GM12878 (cell line): ENCODE data around the gene SFT2D2. TPM values are rescaled to one million over a fixed set of nuclear protein-coding genes. Genes with fewer than 3 reads are reported as not detected.

Experiments
- ATAC-seq: fragments of 200-7000 bp; cut with Tn5 transposase; 3 replicates; pipeline ENCODE4 v1.9.1; 2020; ENCODE audit warnings: mild to moderate bottlenecking, moderate library complexity
- BruUV-seq: library from RNA; stranded (reverse); fragments of 400-500 nt; replicated peaks from 2 replicates; lab custom pipeline; 2021; lab: Mats Ljungman, UMichigan
- CTCF ChIA-PET: fragments of 300-600 bp; sonication (Branson Sonifier 250); formaldehyde crosslinking; extraction: SDS; loops from one replicate; lab custom pipeline; 2021; ENCODE audit warnings: inconsistent platforms; lab: Yijun Ruan, JAX
- POLR2A ChIA-PET: fragments of 350-600 bp; formaldehyde crosslinking; extraction: SDS; loops from one replicate; lab custom pipeline; 2021; ENCODE audit warnings: inconsistent platforms; lab: Charles Lee
- RAD21 ChIA-PET: fragments of 300-600 bp; sonication (Branson Sonifier 250); formaldehyde crosslinking; loops from one replicate; lab custom pipeline; 2023; ENCODE audit warnings: antibody characterized with exemption; ENCODE audit not compliant: unreplicated experiment; lab: Charles Lee
- SMC1A ChIA-PET: fragments of 300-600 bp; sonication (Branson Sonifier 250); formaldehyde crosslinking; loops from one replicate; lab custom pipeline; 2023; ENCODE audit not compliant: unreplicated experiment, uncharacterized antibody; lab: Charles Lee
- DNase-seq: peaks from one replicate; pipeline ENCODE4 v3.0.0-alpha.2; 2011; ENCODE audit warnings: low read depth, low spot score
- FAIRE-seq: peaks from 3 replicates; lab custom pipeline; 2011; peaks lifted over from hg19 to GRCh38; lab: Jason Lieb, UNC
- H2AFZ ChIP-seq: 2 replicates; pipeline ENCODE4 v1.6.0; 2011; ENCODE audit warnings: low read depth, low read length, control low read depth; ENCODE audit not compliant: control insufficient read depth
- H3K27ac ChIP-seq: 2 replicates; pipeline ENCODE4 v1.5.1; 2011; ENCODE audit warnings: control low read depth; ENCODE audit not compliant: control insufficient read depth, insufficient read depth
- H3K27me3 ChIP-seq, 2 experiments: replicated peaks in 1 of 2; 2 replicates each; pipeline versions ENCODE4 v1.6.0 to v1.6.1; 2011; ENCODE audit warnings: low read length in 1 of 2; ENCODE audit not compliant: control insufficient read depth in 2 of 2, insufficient read depth in 2 of 2
- H3K36me3 ChIP-seq, 2 experiments: 2 replicates each; pipeline ENCODE4 v1.5.1; 2011; ENCODE audit warnings: low read length in 1 of 2; ENCODE audit not compliant: control insufficient read depth in 2 of 2, insufficient read depth in 2 of 2
- H3K4me1 ChIP-seq: 2 replicates; pipeline ENCODE4 v1.6.1; 2011; ENCODE audit warnings: mild to moderate bottlenecking, low read length, moderate library complexity, mixed read lengths; ENCODE audit not compliant: control insufficient read depth, insufficient read depth
- H3K4me2 ChIP-seq: 2 replicates; pipeline ENCODE4 v1.6.0; 2011; ENCODE audit warnings: control low read depth; ENCODE audit not compliant: control insufficient read depth, insufficient read depth
- H3K4me3 ChIP-seq: fragments of 200-600 bp; sonication (generic); 2 replicates; pipeline ENCODE4 v1.5.1; 2016
- H3K79me2 ChIP-seq: 2 replicates; pipeline ENCODE4 v1.6.0; 2011; ENCODE audit warnings: low read length; ENCODE audit not compliant: control insufficient read depth, insufficient read depth
- H3K9ac ChIP-seq: 2 replicates; pipeline ENCODE4 v1.8.0; 2011; ENCODE audit warnings: low read length, control low read depth, mixed read lengths; ENCODE audit not compliant: control insufficient read depth, insufficient read depth
- H3K9me3 ChIP-seq: replicated peaks from 3 replicates; pipeline ENCODE4 v1.5.1; 2011; ENCODE audit warnings: mild to moderate bottlenecking, low read length; ENCODE audit not compliant: control insufficient read depth, insufficient read depth
- H4K20me1 ChIP-seq: 2 replicates; pipeline ENCODE4 v1.6.0; 2011; ENCODE audit not compliant: control insufficient read depth, insufficient read depth
- BCL11A ChIP-seq: IDR thresholded peaks from 2 replicates; pipeline ENCODE4 v1.6.1; 2011; ENCODE audit warnings: low read depth, low read length
- RUNX3 ChIP-seq: IDR thresholded peaks from 2 replicates; pipeline ENCODE4 v1.6.1; 2012; ENCODE audit warnings: low read length, inconsistent platforms
- TAF1 ChIP-seq: IDR thresholded peaks from 2 replicates; pipeline ENCODE4 v1.6.1; 2011; ENCODE audit warnings: mild to moderate bottlenecking, low read depth, low read length, borderline replicate concordance
- WRNIP1 ChIP-seq: IDR thresholded peaks from 2 replicates; pipeline ENCODE4 v1.6.1; 2011; ENCODE audit warnings: low read depth, low read length, improper control_type of control experiment, borderline replicate concordance
- WGBS: methylation state at CpG from one replicate; pipeline ENCODE4 v1.1.6; 2016; ENCODE audit warnings: low lambda C conversion rate; ENCODE audit not compliant: insufficient replicate concordance, insufficient coverage; ENCODE audit errors: missing lambda C conversion rate; 5-methylcytosine and 5-hydroxymethylcytosine counted together
- in situ Hi-C: fragments of 300-500 bp; cut with MboI; formaldehyde crosslinking; loops from 9 replicates; pipeline ENCODE4 v1.14.3; 2018; ENCODE audit warnings: mixed read lengths
- intact Hi-C: fragments of 100-400 bp; cut with micrococcal nuclease; formaldehyde crosslinking; loops from one replicate; pipeline ENCODE4 v1.14.2; 2022; ENCODE audit not compliant: unreplicated experiment
- polyA plus RNA-seq, 11 experiments: library from polyadenylated mRNA; depleted of rRNA in 4 of 11; unstranded in 6 of 11; stranded (reverse) in 5 of 11; fragments of >200 nt; fragmentation: Nextera tagmentation in 4 of 11; fragmentation: Illumina TruSeq in 1 of 11; extraction: Ambion mirVana in 4 of 11; extraction: Trizol in 1 of 11; gene quantifications; 1 replicate in 1 of 11; 2 replicates in 10 of 11; pipeline versions ENCODE4 v1.2.1 to v1.2.3, GENCODE V29; 2011 to 2016; ENCODE audit warnings: inconsistent platforms in 2 of 11, missing spikeins in 2 of 11, low read depth in 1 of 11
- total RNA-seq, 4 experiments: library from RNA; depleted of rRNA in 3 of 4; stranded (reverse); fragments of >200 nt in 3 of 4; fragmentation: Illumina TruSeq in 1 of 4; extraction: Trizol in 1 of 4; gene quantifications; 2 replicates each; pipeline versions ENCODE4 v1.2.1 to v1.2.3, GENCODE V29; 2013 to 2021
- TF ChIP-seq, protein P1 (sequence below): IDR thresholded peaks from 2 replicates; pipeline ENCODE4 v1.6.1; 2012; ENCODE audit warnings: improper control_type of control experiment, low read depth, low read length; ENCODE audit not compliant: insufficient replicate concordance

The SFT2D2 gene
- total and polyA plus RNA-seq, 10 of the 15 experiments (the other 5 are each of a cell fraction or from before 2014, with no cell fraction given), result 5.6 to 49.6 (median 24.9) TPM

DNA sequence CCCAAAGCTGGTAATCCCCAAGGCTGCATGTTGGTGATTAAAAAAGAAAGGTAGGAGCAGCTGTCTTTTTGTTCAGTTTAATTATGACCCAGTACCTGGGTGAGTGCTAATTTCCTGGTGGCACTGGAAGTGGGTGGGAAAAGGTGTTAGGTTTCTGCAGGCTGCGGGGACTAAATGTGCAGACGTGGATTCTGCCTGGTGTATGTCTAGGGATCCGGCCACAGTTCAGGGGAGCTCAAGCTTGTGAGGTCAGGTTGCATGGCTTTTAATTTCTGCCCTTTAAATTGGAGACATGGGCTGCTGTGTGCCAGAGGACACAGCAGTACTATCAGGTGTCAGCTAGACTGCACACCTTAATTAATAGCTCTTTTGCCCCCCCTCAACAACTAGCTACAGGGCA lies 34.6 kb downstream of the SFT2D2 start (continued):
- TF ChIP-seq, protein P1, sequence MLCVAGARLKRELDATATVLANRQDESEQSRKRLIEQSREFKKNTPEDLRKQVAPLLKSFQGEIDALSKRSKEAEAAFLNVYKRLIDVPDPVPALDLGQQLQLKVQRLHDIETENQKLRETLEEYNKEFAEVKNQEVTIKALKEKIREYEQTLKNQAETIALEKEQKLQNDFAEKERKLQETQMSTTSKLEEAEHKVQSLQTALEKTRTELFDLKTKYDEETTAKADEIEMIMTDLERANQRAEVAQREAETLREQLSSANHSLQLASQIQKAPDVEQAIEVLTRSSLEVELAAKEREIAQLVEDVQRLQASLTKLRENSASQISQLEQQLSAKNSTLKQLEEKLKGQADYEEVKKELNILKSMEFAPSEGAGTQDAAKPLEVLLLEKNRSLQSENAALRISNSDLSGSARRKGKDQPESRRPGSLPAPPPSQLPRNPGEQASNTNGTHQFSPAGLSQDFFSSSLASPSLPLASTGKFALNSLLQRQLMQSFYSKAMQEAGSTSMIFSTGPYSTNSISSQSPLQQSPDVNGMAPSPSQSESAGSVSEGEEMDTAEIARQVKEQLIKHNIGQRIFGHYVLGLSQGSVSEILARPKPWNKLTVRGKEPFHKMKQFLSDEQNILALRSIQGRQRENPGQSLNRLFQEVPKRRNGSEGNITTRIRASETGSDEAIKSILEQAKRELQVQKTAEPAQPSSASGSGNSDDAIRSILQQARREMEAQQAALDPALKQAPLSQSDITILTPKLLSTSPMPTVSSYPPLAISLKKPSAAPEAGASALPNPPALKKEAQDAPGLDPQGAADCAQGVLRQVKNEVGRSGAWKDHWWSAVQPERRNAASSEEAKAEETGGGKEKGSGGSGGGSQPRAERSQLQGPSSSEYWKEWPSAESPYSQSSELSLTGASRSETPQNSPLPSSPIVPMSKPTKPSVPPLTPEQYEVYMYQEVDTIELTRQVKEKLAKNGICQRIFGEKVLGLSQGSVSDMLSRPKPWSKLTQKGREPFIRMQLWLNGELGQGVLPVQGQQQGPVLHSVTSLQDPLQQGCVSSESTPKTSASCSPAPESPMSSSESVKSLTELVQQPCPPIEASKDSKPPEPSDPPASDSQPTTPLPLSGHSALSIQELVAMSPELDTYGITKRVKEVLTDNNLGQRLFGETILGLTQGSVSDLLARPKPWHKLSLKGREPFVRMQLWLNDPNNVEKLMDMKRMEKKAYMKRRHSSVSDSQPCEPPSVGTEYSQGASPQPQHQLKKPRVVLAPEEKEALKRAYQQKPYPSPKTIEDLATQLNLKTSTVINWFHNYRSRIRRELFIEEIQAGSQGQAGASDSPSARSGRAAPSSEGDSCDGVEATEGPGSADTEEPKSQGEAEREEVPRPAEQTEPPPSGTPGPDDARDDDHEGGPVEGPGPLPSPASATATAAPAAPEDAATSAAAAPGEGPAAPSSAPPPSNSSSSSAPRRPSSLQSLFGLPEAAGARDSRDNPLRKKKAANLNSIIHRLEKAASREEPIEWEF, result no peak

DNA sequence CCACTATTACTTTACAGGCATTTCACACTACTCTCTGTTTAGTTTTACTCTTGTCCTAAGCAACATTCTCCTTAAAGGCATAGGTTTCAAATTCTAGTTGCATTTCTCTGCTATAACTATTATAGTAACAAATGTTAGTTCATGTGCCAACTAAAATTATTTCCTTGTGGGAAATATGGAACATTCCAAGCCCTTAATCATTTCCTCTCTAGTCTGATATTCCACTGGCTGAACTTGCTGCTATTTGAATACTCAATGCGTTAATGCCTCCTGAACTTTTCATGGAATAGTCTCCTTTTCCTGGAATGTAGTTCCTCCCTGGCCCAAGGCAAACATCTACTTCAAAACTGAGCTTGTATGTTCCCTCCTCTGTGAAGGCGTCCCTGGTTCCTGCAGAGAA lies 35.6 kb downstream of the SFT2D2 start:
- Histone ChIP-seq H3K9ac (no peak overlapping the region), H2AFZ (no peak overlapping the region), H3K4me2 (no peak overlapping the region), H3K4me3 (no peak overlapping the region), H3K4me1 (no peaks in the 10 kb centered on the region), H4K20me1 (no peaks in the 10 kb centered on the region), H3K79me2 (peaks cover 2% of the 10 kb centered on the region; the same call in 1 of the 2 replicates), H3K9me3 (peaks cover 3% of the 10 kb centered on the region; the same call in 2 of the 3 replicates), H3K36me3 (peaks cover 0 to 2% of the 10 kb centered on the region in 2 experiments; a peak in 2 of 4 replicates), H3K27ac (no peak overlapping the region), H3K27me3 (no peaks in the 10 kb centered on the region)
- TF ChIP-seq BCL11A, result no peak
- no peak for TF ChIP-seq RUNX3
- no peak for TF ChIP-seq WRNIP1
- TF ChIP-seq TAF1, result no peak
- CTCF ChIA-PET, result interaction anchor here (0.6 kb wide), 1 partner anchor 252 kb away, joined by 4 read pairs; no protein-coding TSS in a partner anchor
- RAD21 ChIA-PET, result no interaction called here
- FAIRE-seq (no peak), ATAC-seq (no peak), DNase-seq (no peak)
- no TSS peak for BruUV-seq
- intact Hi-C loops, result no loop called here
- 97% methylated on average over 2 of the region's 2 CpGs for WGBS
- in situ Hi-C loops, result no loop called here
- SMC1A ChIA-PET, result interaction anchor here (1.2 to 1.7 kb wide), 2 partner anchors 10 to 26 kb away, joined by 3 to 9 read pairs; no protein-coding TSS in a partner anchor
- POLR2A ChIA-PET, result no interaction called here
